Hematopoietic multipotent progenitor cell treated with erythropoietin and hydrocortisone succinate and interleukin-3 and kit ligand, for 8 days (in vitro differentiated cells): ENCODE measurements around the gene SCGB1D4.

Experiments used
- DNase-seq: peaks from one replicate; pipeline ENCODE4 v3.0.0-alpha.2; 2015

Gene SCGB1D4

DNA sequence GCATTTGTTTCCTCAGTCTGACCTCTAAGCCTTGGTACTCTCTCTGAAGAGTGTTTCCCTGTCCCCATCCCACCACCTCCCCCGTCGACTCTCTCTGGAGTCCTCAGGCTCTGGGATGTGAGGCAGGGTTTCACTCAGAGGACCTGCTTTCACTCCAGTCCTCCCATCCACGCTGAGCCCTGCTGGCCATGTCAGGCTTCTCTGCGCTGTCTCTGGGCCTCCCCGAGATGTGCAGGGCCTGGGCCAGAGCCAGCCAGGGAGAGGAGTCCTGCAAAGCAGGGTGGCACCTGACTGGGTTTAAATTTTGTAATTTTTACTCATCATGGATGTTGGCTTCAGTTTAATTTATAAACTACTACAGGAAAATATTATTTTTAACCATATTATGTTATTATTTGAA, 25.6 kb downstream of the SCGB1D4 start:
- no peak for DNase-seq

- DNase-seq = no peak
Observed at GRCh38 chr11:62269654-62270278, 29.1 kb downstream of the SCGB1D4 start, which contains the start of gene SCGB2A2. Gene SCGB2A2, plus strand, starts transcription at chr11:62270158. Its CDS starts 59 bp downstream, at chr11:62270217.

DNA sequence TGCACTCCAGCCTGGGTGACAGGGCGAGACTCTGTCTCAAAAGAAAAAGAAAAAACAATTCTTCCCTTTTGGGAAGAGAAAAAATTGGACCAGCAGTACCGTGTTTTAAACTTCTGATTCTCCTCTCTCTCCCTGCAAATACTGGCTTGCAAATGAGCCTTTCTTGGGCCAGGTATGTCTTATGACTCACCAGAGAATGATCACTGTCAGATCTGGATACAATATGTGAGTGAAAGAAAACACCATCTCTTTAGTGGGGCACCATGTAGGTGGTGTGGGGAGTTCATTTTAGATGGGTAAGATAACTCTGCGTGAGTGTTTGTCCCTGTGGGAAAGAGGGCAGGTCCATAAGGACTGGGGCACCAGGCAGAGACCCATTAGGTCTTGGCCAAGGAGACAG, 31.3 kb downstream of the SCGB1D4 start:
- DNase-seq = no peak

- no peak for DNase-seq
Observed at GRCh38 chr11:62267050-62267449, 31.8 kb downstream of the SCGB1D4 start.

DNA sequence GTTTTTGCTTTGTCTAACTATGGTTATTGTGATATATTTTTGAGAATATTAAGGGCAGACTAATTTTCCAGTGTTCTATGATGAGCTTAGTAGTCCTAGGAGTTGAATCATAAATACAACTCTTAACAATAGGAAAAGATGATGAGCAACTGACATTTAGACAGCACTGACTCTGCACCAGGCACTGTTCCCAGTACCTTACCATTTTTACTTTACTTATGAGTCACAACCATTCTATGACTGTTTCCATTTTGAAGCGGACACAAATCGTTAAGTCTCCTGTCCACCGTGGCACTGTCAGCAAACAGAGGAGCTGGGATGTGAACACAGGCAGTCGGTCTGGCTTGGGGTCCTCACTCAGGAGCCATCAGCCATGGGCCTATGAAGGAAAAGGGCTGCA, 32.3 kb downstream of the SCGB1D4 start:
- no peak for DNase-seq

- no peak for DNase-seq
Observed at GRCh38 chr11:62264004-62264403, 34.9 kb downstream of the SCGB1D4 start.

DNA sequence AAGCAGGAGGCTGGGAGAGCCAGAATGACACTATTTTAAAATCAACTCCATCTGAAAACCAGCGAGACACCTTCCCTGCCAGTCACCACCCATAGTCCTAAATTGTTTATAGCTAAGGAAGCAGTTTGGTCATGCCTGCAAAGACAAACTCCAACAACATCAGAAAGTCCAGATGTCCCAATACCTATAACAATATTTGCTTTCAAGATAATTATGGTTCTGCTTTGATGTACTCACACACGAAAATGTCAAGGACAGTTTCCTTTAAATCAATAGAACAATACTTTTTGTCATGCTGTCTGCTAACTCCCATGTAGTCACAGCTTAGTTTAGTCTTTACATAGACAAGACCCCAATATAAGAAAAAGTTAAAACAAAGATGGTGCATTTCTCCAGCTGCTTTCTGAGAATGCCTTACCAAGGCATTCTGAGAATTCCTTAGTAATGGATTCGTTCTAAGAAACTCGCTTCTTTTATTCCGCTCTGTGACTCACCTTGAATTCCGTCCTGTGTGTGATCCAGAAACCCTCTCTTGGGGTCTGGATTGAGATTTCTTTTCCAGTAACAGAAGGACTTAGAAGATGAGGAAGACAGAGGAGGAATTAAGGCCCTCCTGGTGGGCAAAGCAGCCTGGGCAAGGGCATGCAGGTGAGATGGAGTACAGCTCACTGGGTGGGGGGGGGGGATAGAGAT, 38.5 kb downstream of the SCGB1D4 start:
- no peak for DNase-seq

GRCh38 chr11:62256281-62256680, 42.6 kb downstream of the SCGB1D4 start:
- no peak for DNase-seq

- DNase-seq = no peak
Observed at GRCh38 chr11:62253999-62254542, 44.8 kb downstream of the SCGB1D4 start.

DNA sequence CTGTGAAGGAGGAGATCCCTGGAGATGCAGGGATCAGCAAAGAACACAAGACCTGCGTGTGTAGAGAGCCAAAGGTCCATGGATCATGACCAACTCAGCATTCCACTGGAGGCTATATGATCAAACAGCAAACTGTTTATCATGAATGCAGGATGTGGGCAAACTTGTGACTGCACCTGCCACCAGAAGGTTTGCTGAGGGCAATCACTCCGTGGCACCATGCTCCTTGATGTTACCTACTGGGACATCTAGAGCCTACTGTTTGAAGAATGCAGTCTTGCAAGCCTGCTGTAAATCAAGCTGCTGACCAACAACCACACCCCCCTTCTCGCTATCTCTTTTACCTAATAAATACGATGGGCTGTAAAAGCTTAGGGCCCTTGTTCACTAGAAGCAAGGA, 47.2 kb downstream of the SCGB1D4 start:
- no peak for DNase-seq
